ENCODE measurements around the gene DACH1.

The DACH1 gene

DNA sequence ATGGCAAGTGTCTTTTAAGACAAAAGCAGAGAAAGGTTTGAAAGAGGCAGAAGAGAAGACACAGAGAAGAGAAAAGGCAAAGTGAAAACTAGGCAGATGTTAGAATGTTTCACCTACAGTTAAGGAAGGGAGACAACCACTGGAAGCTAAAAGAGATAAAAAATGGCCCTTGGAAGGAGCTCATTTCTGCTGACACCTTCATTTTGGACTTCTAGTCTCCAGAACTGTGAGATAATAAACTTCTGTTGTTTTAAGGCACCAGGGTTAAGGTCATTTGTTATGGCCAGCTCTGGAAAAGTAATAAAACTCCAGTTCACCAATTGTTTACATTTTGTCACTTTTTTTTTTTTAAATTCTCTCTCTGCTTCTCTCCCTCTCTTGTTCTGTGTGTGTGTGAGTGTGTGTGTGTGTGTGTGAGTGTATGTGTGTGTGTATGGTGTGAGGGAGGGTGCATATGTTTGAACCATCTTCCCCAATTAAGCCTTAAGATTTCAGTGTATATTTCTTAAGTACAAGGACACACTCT is 374.6 kb downstream of the DACH1 start:
- in situ Hi-C loops (cut with HindIII; ENCODE audit: low sequenced_read_pairs) = no loop called here

DNA sequence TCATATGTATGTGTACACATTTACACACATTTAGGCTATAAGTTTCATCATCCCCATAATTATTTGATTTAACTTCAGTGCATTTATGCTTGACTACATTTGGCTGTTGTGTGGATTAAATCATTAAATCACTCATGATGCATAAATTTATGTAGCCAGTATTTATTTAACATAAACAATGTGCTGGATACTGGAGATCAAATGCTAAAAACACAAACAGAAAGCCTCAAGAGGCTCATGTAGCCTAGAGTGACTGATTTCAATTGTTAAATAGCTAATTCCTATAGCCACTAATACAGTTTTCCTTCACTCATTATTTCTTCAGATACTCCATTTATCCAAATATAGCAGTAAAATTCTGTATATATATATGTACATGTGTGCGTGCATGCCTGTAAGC is 376.0 kb downstream of the DACH1 start:
- TF ChIP-seq, protein P1, sequence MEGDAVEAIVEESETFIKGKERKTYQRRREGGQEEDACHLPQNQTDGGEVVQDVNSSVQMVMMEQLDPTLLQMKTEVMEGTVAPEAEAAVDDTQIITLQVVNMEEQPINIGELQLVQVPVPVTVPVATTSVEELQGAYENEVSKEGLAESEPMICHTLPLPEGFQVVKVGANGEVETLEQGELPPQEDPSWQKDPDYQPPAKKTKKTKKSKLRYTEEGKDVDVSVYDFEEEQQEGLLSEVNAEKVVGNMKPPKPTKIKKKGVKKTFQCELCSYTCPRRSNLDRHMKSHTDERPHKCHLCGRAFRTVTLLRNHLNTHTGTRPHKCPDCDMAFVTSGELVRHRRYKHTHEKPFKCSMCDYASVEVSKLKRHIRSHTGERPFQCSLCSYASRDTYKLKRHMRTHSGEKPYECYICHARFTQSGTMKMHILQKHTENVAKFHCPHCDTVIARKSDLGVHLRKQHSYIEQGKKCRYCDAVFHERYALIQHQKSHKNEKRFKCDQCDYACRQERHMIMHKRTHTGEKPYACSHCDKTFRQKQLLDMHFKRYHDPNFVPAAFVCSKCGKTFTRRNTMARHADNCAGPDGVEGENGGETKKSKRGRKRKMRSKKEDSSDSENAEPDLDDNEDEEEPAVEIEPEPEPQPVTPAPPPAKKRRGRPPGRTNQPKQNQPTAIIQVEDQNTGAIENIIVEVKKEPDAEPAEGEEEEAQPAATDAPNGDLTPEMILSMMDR (IDR thresholded peaks at IDR 0.05; ENCODE audit: low read depth, low read length) = no peak
- in situ Hi-C loops (cut with HindIII; ENCODE audit: low sequenced_read_pairs) = no loop called here
- no peak for DNase-seq (ENCODE audit: low read depth, low spot score)

More for the DNA sequence above, 374.6 kb downstream of the DACH1 start:
- TF ChIP-seq, protein P1 (IDR thresholded peaks at IDR 0.05; ENCODE audit: low read depth, low read length) = no peak
- no peak overlapping the region for H3K4me3 ChIP-seq (ENCODE audit: low read depth, low read length)
- DNase-seq (ENCODE audit: low read depth, low spot score) = no peak

DNA sequence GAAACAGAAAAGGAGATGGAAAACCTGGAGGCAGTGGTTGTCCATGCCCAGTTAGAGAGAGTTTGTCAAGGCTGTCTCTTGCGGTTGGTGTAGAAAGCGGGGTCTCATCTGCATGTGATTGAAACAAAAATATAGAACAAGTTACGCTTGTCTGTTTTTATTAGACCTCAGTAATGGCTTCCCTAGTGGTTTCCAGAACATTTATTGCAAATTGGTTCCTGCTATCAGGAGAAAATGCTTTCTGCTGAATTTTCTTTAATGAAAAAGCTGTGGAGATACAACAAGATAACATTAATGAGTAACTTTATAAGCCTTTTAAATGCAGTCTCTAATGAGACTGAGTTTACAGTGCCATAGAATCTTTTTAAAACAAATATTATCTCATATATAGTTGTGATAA is 378.0 kb downstream of the DACH1 start:
- TF ChIP-seq, protein P1 (IDR thresholded peaks at IDR 0.05; ENCODE audit: low read depth, low read length) = no peak
- DNase-seq (ENCODE audit: low read depth, low spot score) = no peak
- no peak overlapping the region for H3K4me3 ChIP-seq (ENCODE audit: low read depth, low read length)
- in situ Hi-C loops (cut with HindIII; ENCODE audit: low sequenced_read_pairs) = no loop called here

More for the DNA sequence above, 376.0 kb downstream of the DACH1 start:
- no peak overlapping the region for H3K4me3 ChIP-seq (ENCODE audit: low read depth, low read length)

DNA sequence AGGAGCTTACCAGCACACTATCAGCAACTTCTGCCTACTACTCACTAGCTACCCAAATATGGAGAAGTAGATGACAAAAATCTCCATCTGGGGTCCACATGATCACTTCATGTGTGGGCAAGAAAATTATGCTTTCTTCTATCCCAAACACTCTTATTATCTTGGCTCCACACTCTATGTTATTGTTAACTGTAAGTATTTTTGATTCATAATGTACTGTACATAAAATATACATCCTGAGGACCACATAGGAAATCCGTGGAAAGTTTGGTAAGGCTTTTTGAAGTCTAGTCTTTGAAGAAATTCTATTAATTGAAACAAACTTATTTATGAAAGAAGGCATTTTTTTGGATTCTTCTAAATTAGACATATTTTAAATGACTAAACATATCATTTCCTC is 378.8 kb downstream of the DACH1 start:
- no peak for DNase-seq (ENCODE audit: low read depth, low spot score)
- no peak overlapping the region for H3K4me3 ChIP-seq (ENCODE audit: low read depth, low read length)
- TF ChIP-seq, protein P1 (IDR thresholded peaks at IDR 0.05; ENCODE audit: low read depth, low read length) = no peak
- in situ Hi-C loops (cut with HindIII; ENCODE audit: low sequenced_read_pairs) = no loop called here

DNA sequence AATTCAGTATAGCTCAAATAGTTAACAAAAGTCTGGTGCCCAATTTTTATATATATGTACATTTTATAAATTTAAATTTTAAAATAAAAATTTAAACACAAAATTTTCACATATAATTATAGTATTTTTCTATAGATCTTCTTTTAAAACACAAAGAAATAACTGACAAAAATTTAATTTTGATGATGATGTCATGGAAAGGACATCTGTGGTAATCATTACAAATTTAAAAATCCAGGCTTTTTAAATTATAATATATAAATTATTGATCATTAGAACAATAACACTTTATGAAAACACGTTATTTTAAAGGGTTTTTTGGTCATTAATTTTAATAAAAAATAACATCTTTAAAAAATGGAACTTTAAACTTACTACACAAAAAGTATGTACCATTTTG is 381.1 kb downstream of the DACH1 start:
- no peak overlapping the region for H3K4me3 ChIP-seq (ENCODE audit: low read depth, low read length)
- DNase-seq (ENCODE audit: low read depth, low spot score) = no peak
- TF ChIP-seq, protein P1 (IDR thresholded peaks at IDR 0.05; ENCODE audit: low read depth, low read length) = no peak
- in situ Hi-C loops (cut with HindIII; ENCODE audit: low sequenced_read_pairs) = no loop called here

DNA sequence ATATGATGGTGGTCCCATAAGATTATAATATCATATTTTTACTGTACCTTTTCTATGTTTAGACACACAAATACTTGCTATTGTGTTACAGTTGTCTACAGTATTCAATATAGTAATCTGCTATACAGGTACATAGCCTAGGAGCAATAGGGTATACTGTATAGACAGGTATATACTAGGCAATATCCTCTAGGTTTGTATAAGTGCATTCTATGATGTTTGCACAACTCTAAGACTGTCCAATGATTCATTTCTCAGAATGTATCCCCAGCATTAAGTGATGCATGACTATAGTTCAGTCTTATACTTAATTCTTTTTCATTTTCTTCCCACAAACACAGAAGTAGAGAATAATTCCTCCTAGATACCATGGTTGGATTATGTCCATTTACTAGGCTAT is 383.3 kb downstream of the DACH1 start:
- in situ Hi-C loops (cut with HindIII; ENCODE audit: low sequenced_read_pairs) = no loop called here
- TF ChIP-seq, protein P1 (IDR thresholded peaks at IDR 0.05; ENCODE audit: low read depth, low read length) = no peak
- H3K4me3 ChIP-seq (ENCODE audit: low read depth, low read length) = no peak overlapping the region
- DNase-seq (ENCODE audit: low read depth, low spot score) = no peak

DNA sequence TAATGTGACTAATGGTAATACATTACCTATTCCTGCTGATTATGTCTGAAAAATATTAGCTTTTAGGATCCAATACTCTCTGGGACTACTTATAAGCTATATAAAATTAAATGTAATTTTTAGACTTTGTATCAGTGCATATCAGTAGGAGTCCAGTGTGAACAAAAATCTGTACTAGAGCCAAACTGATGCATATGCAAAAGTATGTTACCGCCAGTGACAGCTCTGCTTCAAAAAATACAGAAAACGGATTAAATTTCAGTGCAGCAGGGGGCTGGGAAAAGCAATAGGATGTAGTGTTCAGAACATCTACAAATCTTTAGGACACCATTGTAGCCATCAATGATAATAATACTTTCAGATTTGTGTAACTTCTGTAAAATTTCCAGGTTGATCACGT is 385.5 kb downstream of the DACH1 start:
- in situ Hi-C loops (cut with HindIII; ENCODE audit: low sequenced_read_pairs) = no loop called here
- DNase-seq (ENCODE audit: low read depth, low spot score) = no peak
- H3K4me3 ChIP-seq (ENCODE audit: low read depth, low read length) = no peak overlapping the region
- TF ChIP-seq, protein P1 (IDR thresholded peaks at IDR 0.05; ENCODE audit: low read depth, low read length) = no peak

All from astrocyte of the spinal cord (primary cell).